Activated T-cell treated with anti-CD3 and anti-CD28 coated beads, Interleukin-2, amount 50 U/mL, for 72 hours (primary cell): Measurements from ENCODE around the gene TWNK. TPM values are rescaled to one million over a fixed set of nuclear protein-coding genes. Genes with fewer than 3 reads are reported as not detected.
"Not testable (repeated sequence)": the region's sequence is repeated elsewhere in the genome, so short reads cannot be mapped to it uniquely, and the experiment has no call there.

Source experiments
- ATAC-seq, 2 donors: fragments of 150-1000 bp; cut with Tn5 transposase; replicated peaks in 1 of 2; 2 replicates each; pipeline ENCODE4 v1.10.0; 2021; ENCODE audit warnings: moderate library complexity in 2 of 2, mild to moderate bottlenecking in 1 of 2
- DNase-seq, 2 donors: peaks; one replicate each; pipeline ENCODE4 v3.0.0; 2021 to 2022; ENCODE audit warnings: mixed read lengths in 1 of 2
- H3K27ac Mint-ChIP-seq: one replicate; pipeline ENCODE4 v1.8.0; 2022; ENCODE audit warnings: mild to moderate bottlenecking, moderate library complexity, mixed read lengths
- H3K27me3 Mint-ChIP-seq: one replicate; pipeline ENCODE4 v1.8.0; 2022; ENCODE audit warnings: low read depth, mixed read lengths
- H3K36me3 Mint-ChIP-seq, 2 donors: one replicate each; pipeline ENCODE4 v1.8.0; 2022; ENCODE audit warnings: mixed read lengths in 2 of 2, mild to moderate bottlenecking in 1 of 2; ENCODE audit not compliant: insufficient read depth in 2 of 2
- H3K4me1 Mint-ChIP-seq: one replicate; pipeline ENCODE4 v1.8.0; 2022; ENCODE audit warnings: low read depth, mixed read lengths
- H3K4me3 Mint-ChIP-seq, 2 donors: one replicate each; pipeline ENCODE4 v1.8.0; 2022; ENCODE audit warnings: mild to moderate bottlenecking in 2 of 2, mixed read lengths in 2 of 2, moderate library complexity in 2 of 2
- H3K9me3 Mint-ChIP-seq, 2 donors: one replicate each; pipeline ENCODE4 v1.8.0; 2022; ENCODE audit warnings: mixed read lengths in 2 of 2
- total RNA-seq, 2 donors: library from RNA; stranded (reverse); gene quantifications; one replicate each; pipeline ENCODE4 v1.2.3, GENCODE V29; 2022

Gene TWNK
- total RNA-seq, 2 donors from 2014 or later, result 12.0 to 12.3 TPM

- peaks cover 25% of the 10 kb centered on the region for H3K4me1 Mint-ChIP-seq
- no peak for ATAC-seq
- peak overlapping the region; percentile 52 to 56 for H3K4me3 Mint-ChIP-seq
- H3K27ac Mint-ChIP-seq, result no peak overlapping the region
- no peak for DNase-seq
- peaks cover 0 to 2% of the 10 kb centered on the region in 2 donors for H3K36me3 Mint-ChIP-seq
- H3K9me3 Mint-ChIP-seq, result no peaks in the 10 kb centered on the region
- H3K27me3 Mint-ChIP-seq, result no peaks in the 10 kb centered on the region
Measured at GRCh38 chr10:100968062-100968736, 19.1 kb upstream of the TWNK start.

- Mint-ChIP-seq H3K27me3 (no peaks in the 10 kb centered on the region), H3K4me3 (peak overlapping the region; percentile 56 to 68), H3K9me3 (no peaks in the 10 kb centered on the region), H3K4me1 (peaks cover 25% of the 10 kb centered on the region), H3K36me3 (peaks cover 0 to 2% of the 10 kb centered on the region in 2 donors), H3K27ac (no peak overlapping the region)
- DNase-seq (no peak), ATAC-seq (peak in 1 of 2 donors; percentile 12)
Measured at GRCh38 chr10:100968863-100969186, 18.5 kb upstream of the TWNK start.

- peaks cover 0 to 2% of the 10 kb centered on the region in 2 donors for H3K36me3 Mint-ChIP-seq
- no peaks in the 10 kb centered on the region for H3K9me3 Mint-ChIP-seq
- H3K4me1 Mint-ChIP-seq, result peaks cover 25% of the 10 kb centered on the region
- DNase-seq (peak; percentile 61 to 65), ATAC-seq (peak; percentile 77 to 83)
- H3K27me3 Mint-ChIP-seq, result no peaks in the 10 kb centered on the region
- peak within 1 kb of the TSS; percentile 56 to 68 for H3K4me3 Mint-ChIP-seq
- H3K27ac Mint-ChIP-seq, result no peak within 1 kb of the TSS
Measured at GRCh38 chr10:100969187-100970075, 17.9 kb upstream of the TWNK start, which contains the start of gene SEMA4G. SEMA4G (plus strand) TSS chr10:100969504; CDS start chr10:100972913, 3,409 bp downstream.

- DNase-seq (no peak), ATAC-seq (peak in 1 of 2 donors; percentile 14)
- Mint-ChIP-seq H3K27me3 (no peaks in the 10 kb centered on the region), H3K4me1 (peaks cover 25% of the 10 kb centered on the region), H3K27ac (no peak overlapping the region), H3K36me3 (peaks cover 0 to 2% of the 10 kb centered on the region in 2 donors), H3K4me3 (peak overlapping the region; percentile 47 to 68), H3K9me3 (no peaks in the 10 kb centered on the region)
Measured at GRCh38 chr10:100970076-100970913, 17.0 kb upstream of the TWNK start.

- Mint-ChIP-seq H3K4me3 (peak overlapping the region in 1 of 2 donors; percentile 41), H3K9me3 (no peaks in the 10 kb centered on the region), H3K27me3 (no peaks in the 10 kb centered on the region), H3K27ac (no peak overlapping the region), H3K36me3 (peaks cover 0 to 2% of the 10 kb centered on the region in 2 donors), H3K4me1 (peaks cover 25% of the 10 kb centered on the region)
- DNase-seq (no peak), ATAC-seq (no peak)
Measured at GRCh38 chr10:100970914-100971811, 16.2 kb upstream of the TWNK start.

- no peaks in the 10 kb centered on the region for H3K27me3 Mint-ChIP-seq
- H3K27ac Mint-ChIP-seq, result no peak overlapping the region
Measured at GRCh38 chr10:100972115-100972903, 15.0 kb upstream of the TWNK start.

GRCh38 chr10:100972904-100973535, 14.3 kb upstream of the TWNK start:
- Mint-ChIP-seq H3K27ac (no peak overlapping the region), H3K36me3 (no peaks in the 10 kb centered on the region), H3K27me3 (no peaks in the 10 kb centered on the region), H3K4me1 (peaks cover 18% of the 10 kb centered on the region), H3K4me3 (no peak overlapping the region), H3K9me3 (no peaks in the 10 kb centered on the region)
- ATAC-seq, result no peak
- DNase-seq, result no peak

More at GRCh38 chr10:100972115-100972903, 15.0 kb upstream of the TWNK start:
- H3K9me3 Mint-ChIP-seq, result no peaks in the 10 kb centered on the region
- DNase-seq (no peak), ATAC-seq (no peak)
- H3K4me3 Mint-ChIP-seq, result no peak overlapping the region
- peaks cover 24% of the 10 kb centered on the region for H3K4me1 Mint-ChIP-seq
- peaks cover 0 to 2% of the 10 kb centered on the region in 2 donors for H3K36me3 Mint-ChIP-seq

- H3K4me1 Mint-ChIP-seq, H3K36me3 Mint-ChIP-seq, ATAC-seq, H3K27me3 Mint-ChIP-seq, H3K4me3 Mint-ChIP-seq, H3K27ac Mint-ChIP-seq, DNase-seq, H3K9me3 Mint-ChIP-seq: not testable (repeated sequence)
Measured at GRCh38 chr10:100975397-100975796, 11.9 kb upstream of the TWNK start.

- Mint-ChIP-seq H3K4me1 (peaks cover 8% of the 10 kb centered on the region), H3K27ac (no peak overlapping the region), H3K27me3 (no peaks in the 10 kb centered on the region), H3K4me3 (no peak overlapping the region), H3K9me3 (no peaks in the 10 kb centered on the region), H3K36me3 (no peaks in the 10 kb centered on the region)
- ATAC-seq (no peak), DNase-seq (no peak)
Measured at GRCh38 chr10:100976906-100977305, 10.4 kb upstream of the TWNK start.

- no peaks in the 10 kb centered on the region for H3K9me3 Mint-ChIP-seq
- H3K4me1 Mint-ChIP-seq, result peaks cover 5% of the 10 kb centered on the region
- no peak for DNase-seq
- no peak overlapping the region for H3K27ac Mint-ChIP-seq
- no peak overlapping the region for H3K4me3 Mint-ChIP-seq
- no peaks in the 10 kb centered on the region for H3K27me3 Mint-ChIP-seq
- no peaks in the 10 kb centered on the region for H3K36me3 Mint-ChIP-seq
- ATAC-seq, result no peak
Measured at GRCh38 chr10:100977436-100977835, 9.9 kb upstream of the TWNK start.

- Mint-ChIP-seq H3K9me3 (no peaks in the 10 kb centered on the region), H3K4me3 (no peak overlapping the region), H3K4me1 (no peaks in the 10 kb centered on the region), H3K27me3 (no peaks in the 10 kb centered on the region), H3K27ac (no peak overlapping the region), H3K36me3 (no peaks in the 10 kb centered on the region)
- DNase-seq (no peak), ATAC-seq (no peak)
Measured at GRCh38 chr10:100978121-100978900, 9.0 kb upstream of the TWNK start.
